GM21825 (cell line): ENCODE data around the gene NEK5.
"Not testable (repeated sequence)": the region's sequence is repeated elsewhere in the genome, so short reads cannot be mapped to it uniquely, and the experiment has no call there.

Experiments
- ATAC-seq: cut with Tn5 transposase; IDR thresholded peaks from one replicate; pipeline ENCODE4 v1.9.1; 2021; ENCODE audit warnings: mild to moderate bottlenecking, moderate library complexity; ENCODE audit not compliant: unreplicated experiment

The NEK5 gene, protein sequence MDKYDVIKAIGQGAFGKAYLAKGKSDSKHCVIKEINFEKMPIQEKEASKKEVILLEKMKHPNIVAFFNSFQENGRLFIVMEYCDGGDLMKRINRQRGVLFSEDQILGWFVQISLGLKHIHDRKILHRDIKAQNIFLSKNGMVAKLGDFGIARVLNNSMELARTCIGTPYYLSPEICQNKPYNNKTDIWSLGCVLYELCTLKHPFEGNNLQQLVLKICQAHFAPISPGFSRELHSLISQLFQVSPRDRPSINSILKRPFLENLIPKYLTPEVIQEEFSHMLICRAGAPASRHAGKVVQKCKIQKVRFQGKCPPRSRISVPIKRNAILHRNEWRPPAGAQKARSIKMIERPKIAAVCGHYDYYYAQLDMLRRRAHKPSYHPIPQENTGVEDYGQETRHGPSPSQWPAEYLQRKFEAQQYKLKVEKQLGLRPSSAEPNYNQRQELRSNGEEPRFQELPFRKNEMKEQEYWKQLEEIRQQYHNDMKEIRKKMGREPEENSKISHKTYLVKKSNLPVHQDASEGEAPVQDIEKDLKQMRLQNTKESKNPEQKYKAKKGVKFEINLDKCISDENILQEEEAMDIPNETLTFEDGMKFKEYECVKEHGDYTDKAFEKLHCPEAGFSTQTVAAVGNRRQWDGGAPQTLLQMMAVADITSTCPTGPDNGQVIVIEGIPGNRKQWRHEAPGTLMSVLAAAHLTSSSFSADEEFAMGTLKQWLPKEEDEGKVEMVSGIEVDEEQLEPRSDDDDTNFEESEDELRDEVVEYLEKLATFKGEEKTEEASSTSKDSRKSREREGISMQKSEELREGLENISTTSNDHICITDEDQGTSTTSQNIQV

DNA sequence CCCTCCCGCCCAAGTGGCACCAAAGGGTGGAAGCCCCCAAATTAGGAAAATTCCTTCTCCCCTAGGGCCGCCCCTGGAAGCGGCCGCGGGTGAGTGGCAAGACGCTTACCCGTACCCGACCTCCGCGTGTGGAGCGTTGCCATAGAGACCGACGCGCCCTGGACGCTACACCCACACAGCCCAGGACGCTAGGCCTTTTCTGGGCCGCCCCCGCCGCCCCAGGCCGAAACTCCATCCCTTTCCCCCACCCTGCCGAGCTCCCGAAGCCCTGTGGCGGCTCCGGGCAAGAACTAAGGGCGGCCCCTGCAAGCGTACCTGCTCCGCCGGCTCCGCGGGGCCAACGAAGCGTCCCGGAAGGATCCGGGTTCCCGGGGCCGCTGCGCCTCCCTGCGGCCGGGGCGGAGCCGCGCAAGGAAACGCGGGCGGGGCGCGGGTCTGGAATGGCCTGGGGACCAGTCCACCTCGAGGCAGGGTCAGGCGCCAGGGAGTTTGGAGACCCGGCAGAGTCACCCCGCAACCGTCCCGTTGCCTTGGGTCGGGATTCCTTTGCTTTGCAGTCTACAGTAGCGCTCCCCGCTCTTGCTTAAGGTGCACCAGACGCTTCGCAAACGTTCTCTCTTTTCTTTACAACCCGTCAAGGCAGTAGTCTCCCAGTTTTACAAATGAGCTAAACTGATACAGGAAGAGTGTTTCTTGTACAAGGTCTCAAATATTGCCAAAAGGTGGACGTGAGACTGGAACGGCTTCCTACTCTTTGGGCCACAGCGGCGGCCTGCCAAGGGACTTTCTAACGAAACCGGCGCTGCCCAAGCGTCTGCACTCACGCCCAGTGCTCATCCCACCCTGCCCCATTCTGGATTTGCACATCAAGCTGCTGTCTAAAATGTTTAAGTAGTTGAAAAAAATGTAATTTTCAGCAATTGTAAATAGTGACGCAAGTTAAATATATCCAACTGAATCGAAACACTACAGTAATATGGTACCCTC, at the start of gene NEK5:
TSS of gene NEK5 (minus strand) at position 360 of the 987 bp plus-strand sequence. CDS start 1,591 bp downstream, outside the sequence.
- peak; percentile 87 for ATAC-seq

- ATAC-seq = no peak
Measured at GRCh38 chr13:52177276-52177675, 48.4 kb upstream of the NEK5 start.

- not testable (repeated sequence) for ATAC-seq
Measured at GRCh38 chr13:52173970-52174369, 45.1 kb upstream of the NEK5 start.

DNA sequence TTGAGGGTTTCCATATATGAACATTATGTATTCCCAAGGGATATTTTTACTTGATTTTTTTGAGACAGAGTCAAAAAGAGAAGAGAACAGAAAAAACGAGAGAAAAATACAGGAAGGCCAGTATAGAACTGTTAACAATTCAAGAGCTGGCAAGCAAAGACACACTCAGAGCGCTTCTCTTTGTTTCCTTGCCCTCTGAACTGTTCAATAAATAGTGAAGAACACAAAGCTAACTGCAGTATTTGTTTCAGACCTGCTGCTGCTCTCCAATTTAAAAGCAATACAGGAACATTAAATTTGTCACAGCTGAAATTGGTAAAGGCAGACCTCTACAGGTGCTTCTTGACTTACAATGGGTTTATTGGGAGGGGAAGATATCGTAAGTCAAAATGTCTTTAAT, 44.5 kb upstream of the NEK5 start:
- no peak for ATAC-seq

- not testable (repeated sequence) for ATAC-seq
Measured at GRCh38 chr13:52171686-52172085, 42.8 kb upstream of the NEK5 start.

GRCh38 chr13:52170828-52171391, 42.0 kb upstream of the NEK5 start:
- not testable (repeated sequence) for ATAC-seq

DNA sequence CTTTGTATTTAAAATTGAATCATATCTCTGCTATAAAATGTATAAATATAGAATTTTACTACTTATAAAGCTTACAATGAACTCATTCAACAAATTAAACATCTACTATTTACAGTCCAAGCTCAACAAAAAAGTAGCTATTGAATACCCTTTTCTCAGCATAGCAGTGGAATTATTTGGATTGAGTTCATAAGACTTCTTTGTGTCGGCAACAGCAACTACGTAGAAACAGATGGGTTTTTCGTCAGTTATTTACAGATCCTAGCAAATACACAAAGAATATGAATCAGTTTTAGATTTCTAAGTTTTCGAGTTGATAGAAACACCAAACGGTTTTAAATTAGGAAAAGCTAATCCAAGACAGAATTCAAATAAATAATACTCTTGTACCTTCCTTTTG, 41.0 kb upstream of the NEK5 start:
- no peak for ATAC-seq

DNA sequence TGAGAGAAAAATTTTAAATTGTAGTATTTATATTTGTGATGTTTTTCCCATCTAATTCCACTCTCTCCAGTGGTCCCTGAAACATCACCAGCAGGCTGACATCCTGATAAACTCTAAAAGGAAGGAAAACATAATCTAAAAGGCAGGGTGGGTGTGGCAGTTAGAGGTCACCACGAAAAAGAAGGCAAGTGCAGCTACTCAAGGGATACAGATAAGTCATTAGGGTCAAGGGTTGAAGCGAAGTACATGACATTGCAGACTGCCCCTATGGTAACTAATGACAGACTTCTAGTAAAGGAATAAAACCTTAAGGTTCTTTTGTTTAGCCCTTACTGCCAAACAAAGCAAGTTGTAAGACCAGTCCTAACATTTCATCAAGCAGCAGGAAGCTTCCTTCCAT, 36.5 kb upstream of the NEK5 start:
- ATAC-seq = no peak

DNA sequence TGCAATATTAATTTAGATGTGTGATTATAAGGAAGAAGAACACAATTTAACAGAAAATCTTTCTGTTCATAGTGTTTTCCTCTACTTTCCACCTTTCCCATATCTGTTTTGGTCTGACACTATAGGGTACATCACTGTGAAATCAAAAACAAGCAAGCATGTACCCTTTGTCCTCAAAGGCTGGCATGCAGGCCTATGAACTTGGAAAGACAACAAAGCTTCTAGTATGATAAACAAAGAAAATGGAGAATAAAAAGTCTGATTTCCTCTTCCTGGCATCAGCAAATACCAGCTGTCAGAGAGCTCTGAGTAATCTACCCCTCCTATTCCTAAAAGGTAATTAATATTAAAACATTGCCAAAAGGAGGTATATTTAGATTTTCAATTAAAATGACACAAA, 36.1 kb upstream of the NEK5 start:
- ATAC-seq = no peak

DNA sequence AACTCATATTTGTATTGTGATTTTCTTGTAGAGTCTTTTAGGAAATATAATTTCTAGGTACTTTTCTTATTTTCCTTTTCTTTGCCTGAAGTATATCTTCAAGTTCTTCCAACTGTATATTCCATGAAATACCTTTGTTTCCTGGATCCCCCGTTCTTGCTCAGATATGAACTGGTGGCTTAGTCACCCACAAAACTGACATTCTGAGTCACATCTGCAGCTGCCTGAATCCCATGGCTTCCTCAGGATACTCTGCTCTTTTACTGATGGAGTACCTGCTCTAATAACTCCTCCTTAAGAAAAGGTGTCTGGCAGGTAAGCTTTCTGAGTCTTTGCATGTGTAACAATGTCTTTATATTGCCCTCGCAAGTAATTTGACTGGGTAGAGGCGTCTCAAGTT, 35.0 kb upstream of the NEK5 start:
- not testable (repeated sequence) for ATAC-seq

DNA sequence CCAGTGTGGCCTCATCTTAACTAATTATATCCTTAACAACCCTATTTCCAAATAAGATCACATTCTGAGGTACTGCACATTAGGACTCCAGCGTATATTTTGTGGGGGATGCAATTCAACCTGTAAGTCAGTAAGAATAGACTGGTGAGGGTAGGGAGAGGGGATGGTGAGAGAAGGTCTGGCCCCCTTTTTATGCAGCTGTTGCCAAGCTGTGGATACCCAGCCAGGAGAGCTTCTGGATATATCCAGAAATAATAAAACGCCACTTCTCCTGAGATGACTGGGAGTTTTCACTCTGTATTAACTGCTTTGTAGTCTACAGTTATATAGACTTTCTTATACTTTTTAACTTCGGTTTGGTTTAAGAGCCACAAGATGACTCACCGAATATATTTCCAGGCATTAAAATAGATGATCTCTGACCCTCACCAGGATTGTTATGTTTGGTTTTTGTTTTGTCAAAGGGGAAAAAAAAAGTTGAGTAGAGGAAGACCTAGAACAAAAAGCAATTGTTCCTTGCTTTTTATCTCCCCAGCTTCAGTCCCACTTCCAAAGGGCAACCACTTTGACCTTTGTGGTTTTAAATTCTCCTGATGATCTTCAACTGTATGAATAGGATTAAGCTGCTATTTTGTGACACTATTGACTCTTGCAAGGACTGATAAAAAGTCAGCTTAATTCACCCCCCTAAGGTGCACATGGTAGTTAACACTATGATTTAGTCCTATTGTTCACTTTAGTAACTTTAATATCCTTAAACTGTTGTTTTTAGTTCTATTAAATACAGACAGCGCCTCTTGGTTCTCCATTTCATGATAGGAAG, 33.6 kb upstream of the NEK5 start:
- ATAC-seq = no peak

DNA sequence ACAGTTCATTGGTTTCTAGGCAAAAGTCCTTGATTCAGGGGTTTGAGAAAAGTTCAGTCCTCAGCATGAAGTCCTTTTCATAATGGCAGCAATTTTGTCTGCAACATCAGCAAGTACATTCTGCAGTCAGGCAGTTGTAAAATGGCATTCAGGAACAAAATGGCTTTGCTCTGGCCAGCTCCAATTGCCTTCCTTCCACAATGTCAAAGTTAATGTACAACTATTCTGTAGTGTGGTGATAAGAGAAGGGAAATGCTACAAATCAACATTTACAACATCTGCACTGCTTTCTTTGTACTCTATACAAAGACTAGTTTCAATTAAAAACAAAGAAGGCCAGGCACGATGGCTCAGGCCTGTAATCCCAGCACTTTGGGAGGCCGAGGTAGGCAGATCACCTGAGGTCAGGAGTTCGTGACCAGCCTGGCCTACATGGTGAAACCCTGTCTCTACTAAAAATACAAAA, 32.3 kb upstream of the NEK5 start:
- ATAC-seq = no peak

DNA sequence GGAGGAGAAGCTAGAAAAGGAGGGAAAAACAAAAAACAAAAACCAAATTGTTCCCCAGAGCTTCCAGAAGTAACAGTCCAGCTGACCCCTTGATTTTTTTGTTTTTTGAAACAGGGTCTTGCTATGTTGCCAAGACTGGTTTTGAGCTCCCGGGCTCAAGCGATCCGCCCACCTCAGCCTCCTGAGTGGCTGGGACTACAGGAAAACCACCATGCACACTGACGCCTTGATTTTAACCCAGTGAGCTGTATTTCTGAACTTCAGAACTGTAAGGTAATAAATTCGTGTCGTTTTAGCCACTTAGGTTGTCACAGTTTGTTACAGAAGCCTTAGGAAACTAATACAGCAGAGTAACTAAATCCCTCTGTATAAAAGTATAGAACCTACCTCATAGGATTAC, 31.6 kb upstream of the NEK5 start:
- ATAC-seq = no peak

- ATAC-seq = no peak
Measured at GRCh38 chr13:52160053-52160452, 31.2 kb upstream of the NEK5 start.

DNA sequence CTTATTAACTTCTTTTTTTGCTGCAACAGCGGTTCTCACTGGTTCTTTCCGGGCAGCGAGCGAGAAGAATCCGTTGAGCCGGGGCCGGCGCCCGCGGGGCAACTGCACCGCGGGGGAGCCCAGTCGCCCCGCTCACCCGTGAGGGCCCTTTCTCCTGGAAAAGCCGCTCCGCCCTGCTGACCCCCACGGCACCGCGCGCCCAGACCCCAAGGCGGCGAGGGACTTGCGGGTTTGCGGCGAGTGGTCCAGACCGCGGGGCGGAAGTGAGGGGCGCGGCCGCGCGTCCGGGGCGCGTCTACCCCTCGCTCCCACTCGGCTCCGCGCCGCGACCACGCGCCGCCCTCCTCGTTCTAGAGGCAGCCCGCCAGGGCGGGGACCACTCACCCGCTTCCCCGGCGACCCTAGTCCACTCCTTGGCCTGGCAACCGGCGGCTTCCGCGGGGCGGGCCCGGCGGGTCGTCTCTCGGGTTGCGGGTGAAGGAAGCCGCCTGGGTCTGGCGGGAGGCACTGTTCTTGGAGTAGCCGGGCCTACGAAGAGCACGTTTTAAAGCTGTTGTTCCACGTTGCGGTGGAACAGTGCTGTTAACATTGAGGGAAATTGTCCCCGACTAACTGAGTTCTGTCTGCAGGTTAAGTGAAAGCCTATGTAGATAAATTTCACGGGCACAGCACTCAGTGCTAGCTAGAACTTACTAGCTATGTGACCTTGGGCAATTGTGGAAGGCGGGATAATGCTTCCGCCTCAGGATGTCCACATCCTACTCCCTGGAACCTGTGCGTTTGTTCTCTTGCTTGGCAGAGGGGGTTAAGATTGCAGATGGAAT, 30.5 kb upstream of the NEK5 start, which contains the start of gene NEK3:
TSS of gene NEK3 (minus strand) at position 439 of the 824 bp plus-strand sequence. CDS start 3,406 bp downstream, outside the sequence.
- ATAC-seq = peak; percentile 81

DNA sequence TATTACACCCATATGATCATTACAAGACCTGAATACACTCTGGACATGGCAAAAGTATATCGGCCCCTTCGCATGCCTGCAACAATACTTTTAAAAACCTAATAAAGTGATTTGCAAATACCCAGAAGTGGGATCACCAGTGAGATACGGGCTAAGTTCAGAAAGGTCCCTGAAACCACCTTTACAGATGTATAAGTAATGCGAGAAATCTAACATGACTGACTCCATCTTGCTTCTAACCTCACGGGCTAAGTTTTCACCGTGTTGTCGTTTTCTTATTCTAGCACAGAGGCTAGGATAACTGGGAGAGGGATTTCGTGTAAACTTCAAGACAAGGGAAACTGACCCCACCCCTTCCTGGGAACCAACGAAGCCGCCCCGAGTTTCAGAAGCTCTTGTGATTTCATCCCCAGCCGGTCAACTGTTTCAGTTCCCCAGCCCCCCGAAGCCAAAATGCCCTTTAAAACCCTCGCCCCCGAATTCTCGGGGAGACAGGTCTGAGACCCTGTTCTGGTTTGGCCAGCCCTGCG, 29.8 kb upstream of the NEK5 start:
- ATAC-seq = peak; percentile 18

DNA sequence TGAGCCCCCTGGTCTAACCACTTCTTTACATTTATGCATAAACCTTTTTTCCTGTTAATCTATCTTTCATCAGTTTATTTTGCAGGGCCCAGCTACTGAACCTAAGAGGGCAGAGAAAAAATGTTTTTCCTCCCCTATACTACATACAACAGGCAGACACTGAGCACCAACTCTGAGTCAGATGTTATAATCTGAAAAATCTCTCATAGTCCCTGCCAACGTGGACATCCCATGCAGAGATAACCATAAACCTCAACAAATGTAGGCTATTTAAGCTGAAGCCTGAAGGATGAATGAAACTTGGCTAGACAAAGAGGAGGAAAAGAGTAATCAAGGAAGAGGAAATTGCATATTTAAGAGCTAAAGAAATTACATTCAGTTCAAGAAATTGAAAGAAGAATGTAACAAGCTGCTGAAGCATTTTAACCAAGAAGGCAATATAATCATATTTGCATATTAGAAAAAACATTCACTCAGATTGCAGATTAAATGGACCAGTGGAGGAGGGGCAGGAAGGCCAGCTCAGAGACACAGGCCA, 27.9 kb upstream of the NEK5 start:
- ATAC-seq = no peak

- no peak for ATAC-seq
Measured at GRCh38 chr13:52155177-52155576, 26.3 kb upstream of the NEK5 start.
